ENCODE measurements around the gene KDM2B.
"Not testable (repeated sequence)": the region's sequence is repeated elsewhere in the genome, so short reads cannot be mapped to it uniquely, and the experiment has no call there.

The KDM2B gene

GRCh38 chr12:121384891-121385290 is 195.9 kb downstream of the KDM2B start:
- not testable (repeated sequence) for DNase-seq (ENCODE audit: low read depth)

DNA sequence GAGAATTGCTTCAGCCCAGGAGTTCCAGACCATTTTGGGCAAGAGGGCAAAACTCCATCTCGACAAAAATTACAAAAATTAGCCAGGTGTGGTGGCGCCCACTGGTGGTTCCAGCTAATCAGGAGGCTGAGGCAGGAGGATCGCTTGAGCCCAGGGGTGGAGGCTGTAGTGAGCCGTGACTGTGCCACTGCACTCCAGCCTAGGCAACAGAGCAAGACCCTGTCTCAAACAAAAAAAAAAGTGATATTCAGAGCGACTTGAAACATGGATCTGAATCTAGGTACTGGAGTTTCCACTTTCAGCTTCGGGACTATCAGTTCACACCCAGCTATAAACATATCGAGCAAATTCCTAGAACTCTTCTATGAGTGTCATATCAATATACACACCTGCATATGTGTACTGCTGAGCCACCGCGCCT is 197.2 kb downstream of the KDM2B start:
- DNase-seq (ENCODE audit: low read depth): no peak

DNA sequence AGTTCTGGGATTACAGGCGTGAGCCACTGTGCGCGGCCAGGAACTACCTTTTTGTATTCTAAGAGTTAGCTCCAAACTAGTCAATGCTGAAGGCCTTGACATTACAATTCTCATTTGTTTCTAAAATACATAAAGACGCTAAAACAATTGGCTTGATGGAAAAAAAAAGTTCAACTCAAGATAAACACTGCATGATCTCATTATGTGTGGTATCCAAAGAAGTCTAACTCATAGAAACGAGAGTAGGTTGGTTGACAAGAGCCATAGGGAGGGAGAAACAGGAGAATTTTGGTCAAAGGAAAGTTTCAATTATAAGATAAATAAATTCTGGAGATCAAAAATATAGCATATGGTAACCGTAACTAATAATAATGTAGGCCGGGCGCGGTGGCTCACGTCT is 200.9 kb downstream of the KDM2B start:
- no peak for DNase-seq (ENCODE audit: low read depth)

Measured in amniotic epithelial cell (primary cell).